Upper lobe of left lung (tissue), 6 donors: ENCODE measurements around the gene LHB. TPM values are rescaled to one million over a fixed set of nuclear protein-coding genes. Genes with fewer than 3 reads are reported as not detected.
"Not testable (repeated sequence)": the region's sequence is repeated elsewhere in the genome, so short reads cannot be mapped to it uniquely, and the experiment has no call there.

ENCODE experiments used
- ATAC-seq, 2 donors: fragments of 200-7000 bp; cut with Tn5 transposase; one replicate each; pipeline ENCODE4 v1.9.1; 2022; ENCODE audit warnings: mild to moderate bottlenecking in 2 of 2, moderate library complexity in 2 of 2; ENCODE audit not compliant: low FRiP score in 2 of 2
- DNase-seq, 2 donors: peaks; one replicate each; pipeline ENCODE4 v3.0.0-alpha.2; 2019 to 2020
- H3K27ac ChIP-seq, 4 donors: fragments of 200-600 bp; sonication (generic); one replicate each; pipeline ENCODE4 v1.5.1; 2016 to 2019
- H3K27me3 ChIP-seq, 4 donors: fragments of 200-600 bp; sonication (generic); one replicate each; pipeline ENCODE4 v1.5.1; 2017 to 2019
- H3K36me3 ChIP-seq, 4 donors: fragments of 200-600 bp; sonication (generic); one replicate each; pipeline ENCODE4 v1.5.1; 2016 to 2019
- H3K4me1 ChIP-seq, 4 donors: fragments of 200-600 bp; sonication (generic); one replicate each; pipeline ENCODE4 v1.5.1; 2018 to 2019
- H3K4me3 ChIP-seq, 4 donors: fragments of 200-600 bp; sonication (generic); one replicate each; pipeline ENCODE4 v1.5.1; 2017 to 2019; ENCODE audit warnings: mild to moderate bottlenecking in 2 of 4, moderate library complexity in 1 of 4
- H3K9me3 ChIP-seq, 4 donors: fragments of 200-600 bp; sonication (generic); one replicate each; pipeline ENCODE4 v1.5.1; 2018 to 2019
- EP300 ChIP-seq, 4 donors: sonication (generic); formaldehyde crosslinking; IDR thresholded peaks; one replicate each; pipeline ENCODE4 v1.5.1; 2017; ENCODE audit warnings: antibody characterized with exemption in 4 of 4, control low read depth in 2 of 4
- POLR2A ChIP-seq, 4 donors: fragments of 450-650 bp; IDR thresholded peaks; one replicate each; pipeline ENCODE4 v1.5.1; 2016 to 2017; ENCODE audit warnings: antibody characterized with exemption in 4 of 4, mild to moderate bottlenecking in 2 of 4
- POLR2AphosphoS5 ChIP-seq, 2 donors: sonication (generic); formaldehyde crosslinking; IDR thresholded peaks; one replicate each; pipeline ENCODE4 v1.5.1; 2017; ENCODE audit warnings: antibody characterized with exemption in 2 of 2
- WGBS, 2 donors: methylation state at CpG; one replicate each; pipeline ENCODE4 v1.1.5; 2017 to 2018; 5-methylcytosine and 5-hydroxymethylcytosine counted together
- total RNA-seq, 6 donors: library from RNA; depleted of rRNA in 4 of 6; stranded (reverse); fragments of >200 nt in 4 of 6; gene quantifications; one replicate each; pipeline versions ENCODE4 v1.1.0 to v1.2.1, GENCODE V29; 2016 to 2021
- TF ChIP-seq, protein P1 (sequence below), 6 experiments: fragments of 450-650 bp in 4 of 6; fragments of 200-600 bp in 2 of 6; sonication (generic) in 2 of 6; IDR thresholded peaks; one replicate each; pipeline ENCODE4 v1.5.1; 2016 to 2019; ENCODE audit warnings: antibody characterized with exemption in 6 of 6
- donor health status: DM: no; HTN: no; CAD: no; lungs with moderate emphysema.
- donor health status: DM: no; HTN: yes; CAD: no; lungs with severe emphysema.

LHB gene
- total RNA-seq, 6 donors from 2014 or later = 0.77 TPM; not detected in 5

DNA sequence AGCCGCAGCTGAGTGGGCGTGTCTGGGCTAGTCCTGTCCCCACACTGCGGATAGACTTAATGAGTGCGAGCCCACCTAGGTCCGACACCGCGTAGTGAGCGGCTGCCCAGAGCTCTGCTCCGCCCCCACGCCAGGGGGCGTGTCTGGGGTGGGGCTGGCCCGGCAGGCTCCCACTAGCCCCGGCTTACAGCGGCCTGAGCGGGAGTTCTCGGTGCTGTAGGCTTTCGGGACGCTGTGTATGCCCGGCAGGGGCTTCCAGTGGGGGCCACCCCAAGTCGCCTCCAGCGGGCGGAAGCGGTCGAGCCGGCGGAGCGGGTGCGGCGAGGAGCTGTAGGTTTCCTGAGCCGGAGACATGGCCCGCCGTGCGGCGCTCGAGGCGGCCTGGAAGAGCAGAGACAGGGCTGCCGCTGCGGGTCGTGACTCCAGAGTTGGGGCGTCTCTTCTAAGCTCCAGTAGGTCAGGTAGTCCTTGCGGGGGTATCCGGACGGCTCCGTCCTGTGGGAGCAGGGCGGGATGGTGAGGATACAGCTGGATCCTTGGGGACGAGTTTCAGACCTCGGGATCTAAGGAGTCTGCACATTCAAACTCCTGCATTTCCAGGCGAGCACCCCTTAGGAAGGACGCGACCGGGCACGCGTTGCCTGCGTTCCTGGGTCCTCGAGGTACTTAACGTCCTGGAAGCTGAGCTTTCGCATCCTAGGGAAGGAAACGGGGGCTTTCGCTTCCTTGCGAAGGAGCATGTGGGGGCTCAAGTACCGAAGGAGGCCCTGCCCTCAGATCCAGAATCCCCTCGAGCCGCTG lies 39.4 kb upstream of the LHB start:
- H3K36me3 ChIP-seq = no peaks in the 10 kb centered on the region
- H3K4me3 ChIP-seq = peak overlapping the region; percentile 43 to 55 (median 50)
- peaks cover 16 to 27% (median 22%) of the 10 kb centered on the region in 4 donors for H3K4me1 ChIP-seq
- no peak for TF ChIP-seq EP300 (IDR thresholded peaks at IDR 0.05)
- TF ChIP-seq, protein P1, sequence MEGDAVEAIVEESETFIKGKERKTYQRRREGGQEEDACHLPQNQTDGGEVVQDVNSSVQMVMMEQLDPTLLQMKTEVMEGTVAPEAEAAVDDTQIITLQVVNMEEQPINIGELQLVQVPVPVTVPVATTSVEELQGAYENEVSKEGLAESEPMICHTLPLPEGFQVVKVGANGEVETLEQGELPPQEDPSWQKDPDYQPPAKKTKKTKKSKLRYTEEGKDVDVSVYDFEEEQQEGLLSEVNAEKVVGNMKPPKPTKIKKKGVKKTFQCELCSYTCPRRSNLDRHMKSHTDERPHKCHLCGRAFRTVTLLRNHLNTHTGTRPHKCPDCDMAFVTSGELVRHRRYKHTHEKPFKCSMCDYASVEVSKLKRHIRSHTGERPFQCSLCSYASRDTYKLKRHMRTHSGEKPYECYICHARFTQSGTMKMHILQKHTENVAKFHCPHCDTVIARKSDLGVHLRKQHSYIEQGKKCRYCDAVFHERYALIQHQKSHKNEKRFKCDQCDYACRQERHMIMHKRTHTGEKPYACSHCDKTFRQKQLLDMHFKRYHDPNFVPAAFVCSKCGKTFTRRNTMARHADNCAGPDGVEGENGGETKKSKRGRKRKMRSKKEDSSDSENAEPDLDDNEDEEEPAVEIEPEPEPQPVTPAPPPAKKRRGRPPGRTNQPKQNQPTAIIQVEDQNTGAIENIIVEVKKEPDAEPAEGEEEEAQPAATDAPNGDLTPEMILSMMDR (IDR thresholded peaks at IDR 0.05) = peak in 4 of 6 experiments; percentile 34 to 43 (median 36)
- TF ChIP-seq POLR2AphosphoS5 (IDR thresholded peaks at IDR 0.05) = no peak
- TF ChIP-seq POLR2A (IDR thresholded peaks at IDR 0.05) = no peak
- ATAC-seq = peak; percentile 87 to 91
- 3% methylated on average over 52 of the region's 63 CpGs; no CpG with 5 or more reads in 1 of the 2 donors for WGBS, 2 donors
- peak overlapping the region in 1 of 4 donors; percentile 40 for H3K27ac ChIP-seq
- peaks cover 0 to 13% (median 3%) of the 10 kb centered on the region in 4 donors for H3K27me3 ChIP-seq
- DNase-seq = peak; percentile 57 to 93
- no peaks in the 10 kb centered on the region for H3K9me3 ChIP-seq

DNA sequence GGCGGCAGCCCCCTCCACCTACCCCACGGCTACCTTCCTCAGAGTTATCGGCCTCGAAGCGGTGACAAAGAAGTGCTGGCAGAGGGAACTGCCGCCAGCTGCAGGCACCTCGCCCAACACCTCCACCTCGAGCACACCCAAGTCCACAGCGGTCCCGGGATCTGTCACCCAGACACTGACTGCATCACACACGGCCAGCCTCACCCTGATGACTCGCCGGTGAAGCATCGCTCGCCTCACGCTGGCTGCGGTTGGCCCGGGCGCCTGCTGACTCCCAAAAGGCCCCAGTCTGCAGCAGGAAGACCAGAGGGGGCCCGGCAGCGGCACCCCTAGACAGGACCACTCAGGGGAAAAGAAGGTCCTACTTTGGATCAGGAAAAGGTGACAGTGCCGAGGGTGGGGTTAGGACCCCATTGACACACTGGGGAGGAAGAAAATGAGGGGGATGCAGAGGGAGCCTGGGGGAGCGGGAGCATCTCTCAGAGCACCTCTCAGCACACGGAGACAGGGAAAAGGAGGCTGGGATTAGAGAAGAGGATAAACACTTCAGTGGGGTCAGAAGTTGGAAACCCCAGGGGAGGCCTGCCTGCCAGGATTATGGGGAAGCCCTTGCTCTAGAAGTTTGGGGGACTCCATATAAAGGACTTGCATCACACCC lies 33.6 kb upstream of the LHB start:
- 66 to 84% methylated on average over 4 to 23 of the region's 24 CpGs for WGBS, 2 donors
- DNase-seq, H3K27me3 ChIP-seq, H3K36me3 ChIP-seq, H3K9me3 ChIP-seq, H3K27ac ChIP-seq, H3K4me1 ChIP-seq, H3K4me3 ChIP-seq, ATAC-seq: not testable (repeated sequence)

DNA sequence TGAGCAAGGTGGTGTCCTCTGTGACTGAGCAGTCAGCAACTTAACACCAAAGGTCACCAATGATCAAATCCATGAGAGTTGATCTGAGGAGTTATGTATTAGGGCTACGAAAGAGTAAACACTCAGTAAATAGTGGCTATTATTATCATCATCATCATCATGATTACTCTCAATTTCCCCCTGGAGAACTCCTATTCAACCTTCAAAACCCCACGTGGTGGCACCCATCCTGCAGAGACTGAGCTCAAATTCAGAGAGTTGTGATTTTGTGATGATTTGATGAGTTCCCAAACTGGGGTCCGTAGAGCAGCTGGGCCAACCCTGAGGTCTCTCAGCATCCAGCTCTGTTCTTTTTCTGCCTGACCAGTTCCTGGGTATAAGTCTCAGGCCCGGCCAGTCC lies 32.9 kb upstream of the LHB start:
- not testable (repeated sequence) for H3K36me3 ChIP-seq, H3K27me3 ChIP-seq, H3K9me3 ChIP-seq, DNase-seq, H3K4me3 ChIP-seq, H3K27ac ChIP-seq, ATAC-seq, H3K4me1 ChIP-seq
- 86 to 88% methylated on average over 2 to 4 of the region's 4 CpGs for WGBS, 2 donors

DNA sequence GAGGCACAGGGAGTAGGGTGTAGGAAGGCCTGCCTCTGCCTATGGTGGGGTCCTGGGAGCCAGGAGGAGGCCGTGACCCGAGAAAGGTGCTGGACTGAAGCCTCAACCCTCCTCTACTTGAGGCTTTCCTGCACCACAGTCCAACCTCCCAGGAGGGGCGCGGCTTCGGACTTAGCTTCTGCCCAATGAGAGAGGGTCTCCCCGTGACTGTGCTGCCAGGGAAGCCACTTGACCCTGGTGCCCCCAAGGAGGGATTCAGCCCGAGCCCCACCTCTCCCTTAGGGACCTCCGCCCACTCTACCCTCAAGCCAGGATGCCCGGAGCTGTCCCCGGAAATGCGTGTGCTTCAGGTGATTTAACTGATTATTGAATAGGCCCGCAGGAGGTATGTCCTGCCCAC lies 32.1 kb upstream of the LHB start, which contains the start of gene CGB8:
CGB8 (minus strand) TSS at position 101 of the 400 bp plus-strand sequence. CDS start 372 bp downstream, outside the sequence.
- not testable (repeated sequence) for H3K9me3 ChIP-seq, H3K36me3 ChIP-seq, H3K4me1 ChIP-seq, H3K27me3 ChIP-seq, ATAC-seq, DNase-seq, H3K27ac ChIP-seq, H3K4me3 ChIP-seq
- 72 to 80% methylated on average over 1 to 10 of the region's 12 CpGs for WGBS, 2 donors

DNA sequence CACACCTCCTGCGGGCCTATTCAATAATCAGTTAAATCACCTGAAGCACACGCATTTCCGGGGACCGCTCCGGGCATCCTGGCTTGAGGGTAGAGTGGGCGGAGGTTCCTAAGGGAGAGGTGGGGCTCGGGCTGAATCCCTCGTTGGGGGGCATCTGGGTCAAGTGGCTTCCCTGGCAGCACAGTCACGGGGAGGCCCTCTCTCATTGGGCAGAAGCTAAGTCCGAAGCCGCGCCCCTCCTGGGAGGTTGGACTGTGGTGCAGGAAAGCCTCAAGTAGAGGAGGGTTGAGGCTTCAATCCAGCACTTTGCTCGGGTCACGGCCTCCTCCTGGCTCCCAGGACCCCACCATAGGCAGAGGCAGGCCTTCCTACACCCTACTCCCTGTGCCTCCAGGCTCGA lies 26.7 kb upstream of the LHB start, which contains the start of gene CGB5:
CGB5 (plus strand) TSS at position 301 of the 400 bp plus-strand sequence. CDS start 362 bp downstream, outside the sequence.
- ATAC-seq, H3K4me3 ChIP-seq, H3K27me3 ChIP-seq, H3K27ac ChIP-seq, DNase-seq, H3K36me3 ChIP-seq, H3K4me1 ChIP-seq, H3K9me3 ChIP-seq: not testable (repeated sequence)
- WGBS, 2 donors = 80 to 83% methylated on average over 4 to 8 of the region's 15 CpGs

DNA sequence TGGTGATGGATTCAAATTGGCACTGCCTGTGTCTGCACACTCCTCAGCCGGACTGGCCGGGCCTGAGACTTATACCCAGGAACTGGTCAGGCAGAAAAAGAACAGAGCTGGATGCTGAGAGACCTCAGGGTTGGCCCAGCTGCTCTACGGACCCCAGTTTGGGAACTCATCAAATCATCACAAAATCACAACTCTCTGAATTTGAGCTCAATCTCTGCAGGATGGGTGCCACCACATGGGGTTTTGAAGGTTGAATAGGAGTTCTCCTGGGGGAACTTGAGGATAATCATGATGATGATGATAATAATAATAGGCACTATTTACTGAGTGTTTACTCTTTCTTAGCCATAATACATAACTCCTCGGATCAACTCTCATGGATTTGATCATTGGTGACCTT lies 25.8 kb upstream of the LHB start:
- WGBS, 2 donors = 80 to 83% methylated on average over 4 of the region's 4 CpGs
- H3K4me3 ChIP-seq, H3K36me3 ChIP-seq, H3K27ac ChIP-seq, H3K9me3 ChIP-seq, ATAC-seq, H3K27me3 ChIP-seq, H3K4me1 ChIP-seq, DNase-seq: not testable (repeated sequence)

DNA sequence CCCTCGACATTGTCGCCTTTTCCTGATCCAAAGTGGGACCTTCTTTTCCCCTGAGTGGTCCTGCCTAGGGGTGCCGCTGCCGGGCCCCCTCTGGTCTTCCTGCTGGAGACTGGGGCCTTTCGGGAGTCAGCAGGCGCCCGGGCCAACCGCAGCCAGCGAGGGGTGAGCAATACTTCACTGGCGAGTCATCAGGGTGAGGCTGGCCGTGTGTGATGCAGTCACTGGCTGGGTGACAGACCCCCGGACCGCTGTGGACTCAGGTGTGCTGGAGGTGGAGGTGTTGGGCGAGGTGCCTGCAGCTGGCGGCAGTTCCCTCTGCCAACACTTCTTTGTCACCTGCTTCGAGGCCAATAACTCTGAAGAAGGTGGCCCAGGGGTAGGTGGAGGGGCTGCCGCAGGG lies 25.3 kb upstream of the LHB start:
- H3K27me3 ChIP-seq = no peaks in the 10 kb centered on the region
- H3K4me1 ChIP-seq = no peaks in the 10 kb centered on the region
- DNase-seq (no peak), ATAC-seq (no peak)
- H3K9me3 ChIP-seq = no peaks in the 10 kb centered on the region
- no peak for TF ChIP-seq POLR2AphosphoS5 (IDR thresholded peaks at IDR 0.05)
- TF ChIP-seq, protein P1 (IDR thresholded peaks at IDR 0.05) = no peak
- no peak for TF ChIP-seq POLR2A (IDR thresholded peaks at IDR 0.05)
- no peak for TF ChIP-seq EP300 (IDR thresholded peaks at IDR 0.05)
- H3K36me3 ChIP-seq = no peaks in the 10 kb centered on the region
- WGBS, 2 donors = 70 to 80% methylated on average over 6 to 14 of the region's 17 CpGs
- no peak overlapping the region for H3K4me3 ChIP-seq
- no peak overlapping the region for H3K27ac ChIP-seq

DNA sequence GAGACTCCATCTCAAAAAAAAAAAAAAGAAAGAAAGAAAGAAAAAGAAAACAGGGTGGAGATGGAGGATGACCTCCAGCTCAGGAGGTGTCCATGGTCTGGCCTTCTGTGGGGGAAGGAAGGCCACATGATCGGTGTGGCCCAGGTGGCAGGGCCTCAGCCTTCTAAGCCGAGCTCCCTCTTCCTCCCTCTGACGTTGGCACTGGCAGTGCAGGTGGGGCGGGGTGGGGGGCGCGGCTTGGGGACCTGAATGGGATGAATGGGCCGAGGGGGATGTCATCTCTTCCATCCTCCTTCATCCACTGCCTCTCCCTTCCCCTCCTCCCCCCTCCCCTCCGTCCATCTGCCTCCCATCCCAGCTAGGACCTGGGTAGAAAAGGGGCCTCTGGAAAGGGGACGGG lies 22.8 kb upstream of the LHB start:
- H3K4me3 ChIP-seq, DNase-seq, H3K27me3 ChIP-seq, H3K27ac ChIP-seq, H3K36me3 ChIP-seq, ATAC-seq, H3K4me1 ChIP-seq, H3K9me3 ChIP-seq: not testable (repeated sequence)
- WGBS, 2 donors = 50 to 55% methylated on average over 8 to 9 of the region's 9 CpGs

DNA sequence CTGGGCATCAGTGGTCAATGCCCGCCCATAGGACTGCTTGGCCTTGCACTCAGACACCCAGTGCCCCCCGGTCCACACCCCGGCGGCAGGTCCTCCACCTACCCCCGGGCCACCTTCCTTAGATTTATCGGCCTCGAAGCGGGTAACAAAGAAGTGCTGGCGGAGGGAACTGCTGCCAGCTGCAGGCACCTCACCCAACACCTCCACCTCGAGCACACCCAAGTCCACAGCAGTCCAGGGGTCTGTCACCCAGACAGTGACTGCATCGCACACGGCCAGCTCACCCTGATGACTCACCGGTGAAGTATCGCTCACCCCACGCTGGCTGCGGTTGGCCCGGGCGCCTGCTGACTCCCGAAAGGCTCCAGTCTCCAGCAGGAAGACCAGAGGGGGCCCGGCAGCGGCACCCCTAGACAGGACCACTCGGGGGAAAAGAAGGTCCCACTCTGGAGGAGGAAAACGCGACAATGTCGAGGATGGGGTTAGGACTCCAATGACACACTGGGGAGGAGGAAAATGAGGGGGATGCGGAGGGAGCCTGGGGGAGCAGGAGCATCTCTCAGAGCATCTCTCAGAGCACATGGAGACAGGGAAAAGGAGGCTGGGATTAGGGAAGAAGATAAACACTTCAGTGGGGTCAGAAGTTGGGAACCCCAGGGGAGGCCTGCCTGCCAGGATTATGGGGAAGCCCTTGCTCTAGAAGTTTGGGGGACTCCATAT lies 21.8 kb upstream of the LHB start:
- ATAC-seq, H3K27ac ChIP-seq, H3K4me1 ChIP-seq, DNase-seq, H3K36me3 ChIP-seq, H3K27me3 ChIP-seq, H3K9me3 ChIP-seq, H3K4me3 ChIP-seq: not testable (repeated sequence)
- WGBS, 2 donors = 86 to 89% methylated on average over 9 to 25 of the region's 26 CpGs

DNA sequence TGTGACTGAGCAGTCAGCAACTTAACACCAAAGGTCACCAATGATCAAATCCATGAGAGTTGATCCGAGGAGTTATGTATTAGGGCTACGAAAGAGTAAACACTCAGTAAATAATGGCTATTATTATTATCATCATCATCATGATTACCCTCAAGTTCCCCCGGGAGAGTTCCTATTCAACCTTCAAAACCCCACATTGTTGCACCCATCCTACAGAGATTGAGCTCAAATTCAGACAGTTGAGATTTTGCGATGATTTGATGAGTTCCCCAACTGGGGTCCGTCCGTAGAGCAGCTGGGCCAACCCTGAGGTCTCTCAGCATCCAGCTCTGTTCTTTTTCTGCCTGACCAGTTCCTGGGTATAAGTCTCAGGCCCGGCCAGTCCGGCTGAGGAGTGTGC lies 21.2 kb upstream of the LHB start:
- H3K4me3 ChIP-seq, H3K4me1 ChIP-seq, H3K9me3 ChIP-seq, H3K27me3 ChIP-seq, H3K27ac ChIP-seq, ATAC-seq, H3K36me3 ChIP-seq, DNase-seq: not testable (repeated sequence)
- WGBS, 2 donors = 88 to 94% methylated on average over 4 to 7 of the region's 8 CpGs
